CD14-positive monocyte (primary cell): ENCODE measurements around the gene RPRM. TPM values are rescaled to one million over a fixed set of nuclear protein-coding genes. Genes with fewer than 3 reads are reported as not detected.
"Not testable (repeated sequence)": the region's sequence is repeated elsewhere in the genome, so short reads cannot be mapped to it uniquely, and the experiment has no call there.

Source experiments
- DNase-seq, 3 donors: peaks; one replicate each; pipeline ENCODE4 v3.0.0-alpha.2; 2011 to 2022
- H2AFZ ChIP-seq: 2 replicates; pipeline ENCODE4 v1.6.0; 2012; ENCODE audit warnings: mild to moderate bottlenecking, low read depth, low read length, inconsistent platforms; ENCODE audit not compliant: insufficient read depth, poor library complexity, severe bottlenecking
- H3K27ac ChIP-seq, 2 donors: 1 replicate in 1 of 2; 2 replicates in 1 of 2; pipeline ENCODE4 v1.5.1; 2012 to 2013; ENCODE audit warnings: low read length in 2 of 2, control low read depth in 1 of 2, inconsistent platforms in 1 of 2, low read depth in 1 of 2, mild to moderate bottlenecking in 1 of 2
- H3K27me3 ChIP-seq, 2 donors: one replicate each; pipeline versions ENCODE4 v1.6.0 to v1.6.1; 2011 to 2013; ENCODE audit warnings: low read length in 2 of 2; ENCODE audit not compliant: control insufficient read depth in 2 of 2, insufficient read depth in 2 of 2
- H3K36me3 ChIP-seq, 2 donors: replicated peaks in 1 of 2; 1 replicate in 1 of 2; 2 replicates in 1 of 2; pipeline versions ENCODE4 v1.5.1 to v1.6.1; 2012 to 2013; ENCODE audit warnings: low read length in 2 of 2, control low read depth in 1 of 2, inconsistent platforms in 1 of 2, mild to moderate bottlenecking in 1 of 2; ENCODE audit not compliant: insufficient read depth in 2 of 2, control insufficient read depth in 1 of 2
- H3K4me1 ChIP-seq, 2 donors: 1 replicate in 1 of 2; 2 replicates in 1 of 2; pipeline versions ENCODE4 v1.5.1 to v1.6.1; 2012 to 2013; ENCODE audit warnings: low read length in 2 of 2, control low read depth in 1 of 2, inconsistent platforms in 1 of 2, mild to moderate bottlenecking in 1 of 2, moderate library complexity in 1 of 2; ENCODE audit not compliant: insufficient read depth in 2 of 2, control insufficient read depth in 1 of 2
- H3K4me2 ChIP-seq: replicated peaks from 2 replicates; pipeline ENCODE3; 2012; ENCODE audit warnings: low read length, moderate library complexity, mild to moderate bottlenecking; ENCODE audit not compliant: poor library complexity, severe bottlenecking; ENCODE audit errors: extremely low read depth
- H3K4me3 ChIP-seq, 3 experiments: fragments of 200-600 bp in 1 of 3; sonication (generic) in 1 of 3; replicated peaks in 1 of 3; 1 replicate in 2 of 3; 2 replicates in 1 of 3; pipeline ENCODE4 v1.5.1; 2011 to 2013; ENCODE audit warnings: low read length in 3 of 3, mild to moderate bottlenecking in 3 of 3, control low read depth in 2 of 3, low read depth in 2 of 3, inconsistent platforms in 1 of 3, moderate library complexity in 1 of 3
- H3K79me2 ChIP-seq: 2 replicates; pipeline ENCODE4 v1.6.0; 2012; ENCODE audit warnings: mild to moderate bottlenecking, control low read depth, inconsistent platforms, low read length, moderate library complexity; ENCODE audit not compliant: insufficient read depth
- H3K9ac ChIP-seq: 2 replicates; pipeline ENCODE4 v1.6.0; 2017; ENCODE audit warnings: low read length, mild to moderate bottlenecking; ENCODE audit not compliant: insufficient read depth, poor library complexity, severe bottlenecking
- H3K9me3 ChIP-seq, 2 donors: replicated peaks in 1 of 2; 1 replicate in 1 of 2; 2 replicates in 1 of 2; pipeline versions ENCODE4 v1.5.1 to v1.6.1; 2012 to 2013; ENCODE audit warnings: low read length in 2 of 2, control low read depth in 1 of 2; ENCODE audit not compliant: control insufficient read depth in 1 of 2, insufficient read depth in 1 of 2
- H4K20me1 ChIP-seq: 2 replicates; pipeline ENCODE4 v1.6.0; 2012; ENCODE audit warnings: mild to moderate bottlenecking, low read length, control low read depth, moderate library complexity; ENCODE audit not compliant: insufficient read depth
- H3K27ac Mint-ChIP-seq, 7 donors: one replicate each; pipeline ENCODE4 v1.8.0; 2020; ENCODE audit warnings: mild to moderate bottlenecking in 7 of 7, mixed read lengths in 7 of 7, moderate library complexity in 6 of 7, inconsistent platforms in 2 of 7
- H3K27me3 Mint-ChIP-seq, 3 donors: one replicate each; pipeline ENCODE4 v1.8.0; 2021 to 2022; ENCODE audit warnings: low read depth in 3 of 3, mild to moderate bottlenecking in 3 of 3, mixed read lengths in 3 of 3, moderate library complexity in 3 of 3, inconsistent platforms in 1 of 3
- H3K36me3 Mint-ChIP-seq, 2 donors: one replicate each; pipeline ENCODE4 v1.8.0; 2020; ENCODE audit warnings: mixed read lengths in 2 of 2, inconsistent platforms in 1 of 2, mild to moderate bottlenecking in 1 of 2
- H3K4me1 Mint-ChIP-seq: one replicate; pipeline ENCODE4 v1.8.0; 2020; ENCODE audit warnings: mild to moderate bottlenecking, mixed read lengths
- H3K4me3 Mint-ChIP-seq, 2 donors: one replicate each; pipeline ENCODE4 v1.8.0; 2020; ENCODE audit warnings: mild to moderate bottlenecking in 2 of 2, mixed read lengths in 2 of 2, moderate library complexity in 1 of 2
- H3K9me3 Mint-ChIP-seq, 7 donors: one replicate each; pipeline ENCODE4 v1.8.0; 2020 to 2022; ENCODE audit warnings: mixed read lengths in 7 of 7, mild to moderate bottlenecking in 6 of 7, moderate library complexity in 6 of 7, inconsistent platforms in 2 of 7
- WGBS: methylation state at CpG from one replicate; pipeline ENCODE4 v1.1.5; 2013; ENCODE audit warnings: missing lambda C conversion rate; ENCODE audit not compliant: insufficient coverage; 5-methylcytosine and 5-hydroxymethylcytosine counted together
- intact Hi-C, 2 donors: fragments of 100-400 bp; cut with micrococcal nuclease; formaldehyde crosslinking; loops; one replicate each; pipeline versions ENCODE4 v1.15.0 to v1.15.1; 2023
- polyA plus RNA-seq, 3 donors: library from polyadenylated mRNA; depleted of rRNA in 1 of 3; unstranded in 2 of 3; stranded (reverse) in 1 of 3; fragments of 300-500 nt in 2 of 3; fragments of >200 nt in 1 of 3; fragmentation: Illumina TruSeq in 2 of 3; gene quantifications; 1 replicate in 2 of 3; 2 replicates in 1 of 3; pipeline ENCODE4 v1.2.3, GENCODE V29; 2012 to 2021
- TF ChIP-seq, protein P1 (sequence below): fragments of 200-600 bp; IDR thresholded peaks from one replicate; pipeline ENCODE4 v1.8.0; 2022; ENCODE audit warnings: antibody characterized with exemption, mild to moderate bottlenecking

RPRM gene
- polyA plus RNA-seq, 3 donors = not detected

DNA sequence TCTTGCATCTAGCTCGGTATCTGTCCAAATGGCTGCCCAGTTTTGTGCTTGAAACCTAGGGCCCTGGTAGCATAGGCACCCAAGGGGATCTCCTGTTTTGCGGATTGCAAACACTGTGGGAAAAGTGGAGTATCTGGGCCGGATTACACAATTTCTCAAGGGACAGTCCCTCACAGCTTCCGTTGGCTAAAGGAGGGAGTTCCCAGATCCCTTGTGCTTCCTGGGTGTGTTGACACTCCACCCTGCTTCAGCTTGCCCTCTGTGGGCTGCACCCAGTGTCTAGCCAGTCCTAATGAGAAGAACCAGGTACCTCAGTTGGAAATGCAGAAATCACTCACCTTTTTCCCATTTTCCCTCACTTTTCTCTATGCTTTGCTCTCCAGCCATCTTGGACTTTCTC lies 35.5 kb downstream of the RPRM start:
- Histone ChIP-seq H3K4me1 (no peaks in the 10 kb centered on the region), H3K9me3 (peaks cover 8 to 20% of the 10 kb centered on the region in 2 donors), H2AFZ (no peak overlapping the region), H3K27ac (no peak overlapping the region), H4K20me1 (no peaks in the 10 kb centered on the region), H3K9ac (no peak overlapping the region), H3K4me3 (no peak overlapping the region), H3K27me3 (no peaks in the 10 kb centered on the region), H3K36me3 (no peaks in the 10 kb centered on the region), H3K4me2 (no peak overlapping the region), H3K79me2 (no peaks in the 10 kb centered on the region)
- intact Hi-C loops = no loop called here
- Mint-ChIP-seq H3K4me1 (no peaks in the 10 kb centered on the region), H3K27ac (no peak overlapping the region), H3K27me3 (no peaks in the 10 kb centered on the region), H3K4me3 (no peak overlapping the region), H3K36me3 (no peaks in the 10 kb centered on the region), H3K9me3 (peaks cover 9 to 32% (median 17%) of the 10 kb centered on the region in 7 donors)
- 93% methylated on average over 3 of the region's 4 CpGs for WGBS
- TF ChIP-seq, protein P1, sequence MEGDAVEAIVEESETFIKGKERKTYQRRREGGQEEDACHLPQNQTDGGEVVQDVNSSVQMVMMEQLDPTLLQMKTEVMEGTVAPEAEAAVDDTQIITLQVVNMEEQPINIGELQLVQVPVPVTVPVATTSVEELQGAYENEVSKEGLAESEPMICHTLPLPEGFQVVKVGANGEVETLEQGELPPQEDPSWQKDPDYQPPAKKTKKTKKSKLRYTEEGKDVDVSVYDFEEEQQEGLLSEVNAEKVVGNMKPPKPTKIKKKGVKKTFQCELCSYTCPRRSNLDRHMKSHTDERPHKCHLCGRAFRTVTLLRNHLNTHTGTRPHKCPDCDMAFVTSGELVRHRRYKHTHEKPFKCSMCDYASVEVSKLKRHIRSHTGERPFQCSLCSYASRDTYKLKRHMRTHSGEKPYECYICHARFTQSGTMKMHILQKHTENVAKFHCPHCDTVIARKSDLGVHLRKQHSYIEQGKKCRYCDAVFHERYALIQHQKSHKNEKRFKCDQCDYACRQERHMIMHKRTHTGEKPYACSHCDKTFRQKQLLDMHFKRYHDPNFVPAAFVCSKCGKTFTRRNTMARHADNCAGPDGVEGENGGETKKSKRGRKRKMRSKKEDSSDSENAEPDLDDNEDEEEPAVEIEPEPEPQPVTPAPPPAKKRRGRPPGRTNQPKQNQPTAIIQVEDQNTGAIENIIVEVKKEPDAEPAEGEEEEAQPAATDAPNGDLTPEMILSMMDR = no peak
- DNase-seq = no peak

- H3K27me3 ChIP-seq, H4K20me1 ChIP-seq, H3K27me3 Mint-ChIP-seq, intact Hi-C loops, H3K4me1 ChIP-seq, H3K4me2 ChIP-seq, H3K4me1 Mint-ChIP-seq, H3K9ac ChIP-seq, H3K36me3 Mint-ChIP-seq, H3K4me3 Mint-ChIP-seq, H2AFZ ChIP-seq, H3K36me3 ChIP-seq, DNase-seq, H3K4me3 ChIP-seq, H3K27ac ChIP-seq, H3K79me2 ChIP-seq: not testable (repeated sequence)
- 87% methylated on average over 3 of the region's 5 CpGs for WGBS
- peaks cover 9 to 32% (median 18%) of the 10 kb centered on the region in 7 donors for H3K9me3 Mint-ChIP-seq
- H3K9me3 ChIP-seq = peaks cover 8 to 20% of the 10 kb centered on the region in 2 donors
- peak overlapping the region in 1 of 7 donors; percentile 36 for H3K27ac Mint-ChIP-seq
Measured at GRCh38 chr2:153442616-153443015, 35.9 kb downstream of the RPRM start.

DNA sequence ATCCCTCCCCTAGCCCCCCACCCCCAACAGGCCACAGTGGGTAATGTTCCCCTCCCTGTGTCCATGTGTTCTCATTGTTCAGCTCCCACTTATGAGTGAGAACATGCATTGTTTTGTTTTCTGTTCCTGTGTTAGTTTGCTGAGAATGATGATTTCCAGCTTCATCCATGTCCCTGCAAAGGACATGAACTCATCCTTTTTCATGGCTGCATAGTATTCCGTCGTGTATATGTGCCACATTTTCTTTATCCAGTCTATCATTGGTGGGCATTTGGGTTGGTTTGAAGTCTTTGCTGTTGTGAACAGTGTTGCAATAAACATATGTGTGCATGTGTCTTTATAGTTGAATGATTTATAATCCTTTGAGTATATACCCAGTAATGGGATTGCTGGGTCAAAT lies 38.5 kb downstream of the RPRM start:
- H4K20me1 ChIP-seq, H2AFZ ChIP-seq, H3K79me2 ChIP-seq, H3K9ac ChIP-seq, H3K27ac ChIP-seq, H3K27ac Mint-ChIP-seq, H3K27me3 Mint-ChIP-seq, H3K4me3 ChIP-seq, H3K4me3 Mint-ChIP-seq, H3K36me3 Mint-ChIP-seq, H3K27me3 ChIP-seq, H3K36me3 ChIP-seq, H3K4me1 ChIP-seq, DNase-seq, intact Hi-C loops, H3K4me2 ChIP-seq, H3K4me1 Mint-ChIP-seq: not testable (repeated sequence)
- WGBS = no CpG with 5 or more reads among the region's 2 CpGs
- peaks cover 8 to 20% of the 10 kb centered on the region in 2 donors for H3K9me3 ChIP-seq
- peaks cover 9 to 39% (median 22%) of the 10 kb centered on the region in 7 donors for H3K9me3 Mint-ChIP-seq
